GM04503 (cell line): Measurements from ENCODE around the gene NACC2.

ENCODE experiments used
- DNase-seq: peaks from one replicate; pipeline ENCODE4 v3.0.0-alpha.2; 2012; ENCODE audit warnings: low read depth

NACC2 gene, protein sequence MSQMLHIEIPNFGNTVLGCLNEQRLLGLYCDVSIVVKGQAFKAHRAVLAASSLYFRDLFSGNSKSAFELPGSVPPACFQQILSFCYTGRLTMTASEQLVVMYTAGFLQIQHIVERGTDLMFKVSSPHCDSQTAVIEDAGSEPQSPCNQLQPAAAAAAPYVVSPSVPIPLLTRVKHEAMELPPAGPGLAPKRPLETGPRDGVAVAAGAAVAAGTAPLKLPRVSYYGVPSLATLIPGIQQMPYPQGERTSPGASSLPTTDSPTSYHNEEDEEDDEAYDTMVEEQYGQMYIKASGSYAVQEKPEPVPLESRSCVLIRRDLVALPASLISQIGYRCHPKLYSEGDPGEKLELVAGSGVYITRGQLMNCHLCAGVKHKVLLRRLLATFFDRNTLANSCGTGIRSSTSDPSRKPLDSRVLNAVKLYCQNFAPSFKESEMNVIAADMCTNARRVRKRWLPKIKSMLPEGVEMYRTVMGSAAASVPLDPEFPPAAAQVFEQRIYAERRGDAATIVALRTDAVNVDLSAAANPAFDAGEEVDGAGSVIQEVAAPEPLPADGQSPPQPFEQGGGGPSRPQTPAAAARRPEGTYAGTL

DNA sequence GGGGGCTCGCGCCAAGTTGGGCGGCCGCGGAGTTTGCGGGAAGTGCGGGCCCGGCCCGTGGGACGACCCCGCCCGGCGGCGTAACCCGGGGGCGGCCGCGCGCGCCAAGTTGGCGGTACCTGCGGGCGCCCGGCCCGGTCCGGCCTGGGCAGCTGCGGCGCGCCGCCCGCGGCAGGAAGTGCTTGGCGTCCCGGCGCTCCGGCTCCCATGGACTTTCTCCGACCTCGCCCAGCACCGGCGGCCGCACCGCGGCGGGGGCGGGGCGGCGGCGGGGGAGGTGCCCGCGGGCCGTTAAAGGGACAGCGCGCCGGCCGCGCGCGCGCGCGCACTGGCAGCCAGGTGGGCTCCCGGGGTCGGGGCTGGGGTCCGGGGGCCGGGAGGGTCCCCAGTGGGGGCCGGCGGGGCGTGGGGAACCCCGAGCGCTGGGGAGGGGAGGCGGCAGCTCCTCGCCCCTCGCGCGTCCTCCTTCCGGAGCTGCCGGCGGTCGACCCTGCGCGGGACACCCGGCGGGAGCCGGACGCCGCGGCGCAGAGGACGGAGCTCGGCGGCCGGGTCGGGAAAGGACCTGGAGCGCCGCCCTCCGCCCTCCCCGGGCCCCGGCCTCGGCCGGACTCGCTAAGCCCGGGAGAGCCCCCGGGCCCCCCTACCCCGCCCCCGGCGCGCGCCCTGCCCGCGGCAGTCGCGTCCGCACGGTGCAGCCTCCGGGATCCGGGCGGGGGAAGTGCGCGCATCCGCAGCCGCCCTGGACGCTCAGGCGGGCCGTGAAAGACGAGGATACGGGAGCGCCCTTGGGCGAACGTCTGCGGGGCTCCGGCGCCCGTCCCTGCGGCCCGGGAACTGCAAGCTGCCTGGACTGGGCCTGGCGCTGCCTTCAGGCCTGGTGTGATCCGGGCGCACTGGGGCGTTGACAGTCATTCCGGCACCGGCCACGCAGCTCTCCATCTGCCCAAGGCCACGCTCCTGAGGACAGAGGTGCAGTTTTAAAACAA, at the start of gene NACC2:
Gene NACC2 (minus strand): TSS at position 220 of the 989 bp plus-strand sequence. CDS start 44,768 bp downstream, outside the sequence.
- DNase-seq = no peak

DNA sequence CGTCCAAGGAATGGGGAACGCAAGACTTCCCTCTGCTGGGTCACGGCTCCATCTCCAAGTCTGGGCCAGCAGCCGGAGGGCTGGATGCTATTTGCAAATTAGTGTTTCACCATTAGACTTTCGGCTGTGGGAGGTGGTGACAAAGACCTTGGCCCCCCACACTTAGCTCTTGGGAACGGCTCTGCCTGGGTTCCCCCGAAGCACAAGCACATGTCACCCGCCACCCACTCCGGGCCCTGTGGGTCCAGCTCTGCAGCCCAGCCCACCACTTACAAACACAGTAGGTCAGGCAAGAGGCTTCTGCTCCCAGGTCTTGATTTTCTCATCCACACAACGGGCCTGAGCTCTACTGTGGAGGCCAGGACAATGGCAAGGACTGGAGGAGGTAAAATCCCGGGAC, 49.4 kb upstream of the NACC2 start:
- no peak for DNase-seq

DNA sequence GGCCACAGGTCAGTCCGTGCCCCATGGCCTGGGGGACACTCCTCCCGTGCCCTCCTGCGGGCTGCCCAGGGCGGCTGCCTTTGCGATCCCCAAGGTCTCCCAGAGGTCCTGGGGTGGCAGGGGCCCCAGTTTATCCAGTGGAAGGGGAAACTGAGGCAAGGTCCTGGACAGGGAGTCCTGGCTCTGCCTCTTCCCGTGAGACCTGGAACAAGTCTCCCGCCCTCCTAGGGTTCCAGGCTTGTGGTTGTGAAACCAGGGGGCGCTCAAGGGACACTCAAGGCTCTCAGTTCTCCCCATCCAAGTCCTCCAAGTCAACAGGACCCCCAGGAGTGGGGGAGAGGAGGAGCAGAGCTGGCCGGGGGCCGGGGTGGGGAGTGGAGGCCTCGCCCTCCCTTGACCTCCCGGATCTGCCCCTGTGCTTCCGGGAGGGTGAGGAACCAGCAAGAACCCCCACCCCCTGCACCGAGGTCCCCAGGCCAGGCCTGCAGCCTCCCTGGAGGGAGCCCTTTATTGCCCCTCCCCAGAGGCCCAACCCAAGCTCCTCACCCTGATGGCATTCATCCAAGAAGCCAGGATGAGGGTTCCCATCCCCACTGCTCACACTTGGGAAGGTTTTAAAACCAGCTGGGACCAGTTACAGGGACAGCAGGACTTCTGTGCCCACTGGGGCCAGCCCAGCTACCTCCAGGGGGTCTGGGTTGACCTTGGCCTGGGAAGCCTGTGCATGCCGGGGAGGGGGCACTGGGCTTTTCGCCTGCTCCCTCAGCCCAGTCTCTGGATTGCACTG, 48.3 kb upstream of the NACC2 start:
- no peak for DNase-seq

DNA sequence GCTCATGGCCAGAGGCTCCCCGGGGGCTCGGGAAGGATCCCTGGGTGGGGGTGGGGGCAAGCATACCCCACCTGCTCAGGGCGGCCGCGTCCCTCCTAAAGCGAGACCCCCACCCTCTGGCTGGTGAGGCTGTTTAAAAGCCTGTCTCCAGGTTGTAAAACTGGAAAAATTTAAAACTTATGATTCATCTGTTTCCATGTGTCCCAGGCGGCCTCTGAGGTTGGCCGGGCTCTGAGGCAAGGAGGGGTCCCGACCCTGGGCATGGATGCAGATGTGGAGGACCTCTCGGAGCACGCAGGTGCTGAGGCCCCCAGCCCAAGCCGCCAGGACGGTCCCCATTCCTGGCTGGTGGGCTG, 47.7 kb upstream of the NACC2 start:
- DNase-seq = no peak

DNA sequence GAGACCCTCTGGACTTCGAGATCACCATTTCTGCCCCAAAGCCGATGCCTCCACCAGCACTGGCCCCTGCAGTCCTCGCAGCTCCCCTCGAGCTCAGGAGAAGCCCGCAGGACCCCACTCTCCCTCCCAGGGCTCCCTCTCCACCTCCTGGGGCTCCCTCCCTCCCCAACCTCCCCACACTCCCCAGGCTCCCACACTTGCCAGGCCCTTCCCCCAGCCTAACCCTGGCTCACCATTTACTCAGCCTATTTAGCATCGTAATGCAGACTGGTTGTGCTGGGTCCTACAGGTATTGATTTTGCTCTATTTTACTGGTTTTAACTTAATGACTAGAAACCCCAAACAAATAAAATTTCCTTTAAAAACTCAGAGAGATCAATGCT, 47.3 kb upstream of the NACC2 start:
- no peak for DNase-seq

DNA sequence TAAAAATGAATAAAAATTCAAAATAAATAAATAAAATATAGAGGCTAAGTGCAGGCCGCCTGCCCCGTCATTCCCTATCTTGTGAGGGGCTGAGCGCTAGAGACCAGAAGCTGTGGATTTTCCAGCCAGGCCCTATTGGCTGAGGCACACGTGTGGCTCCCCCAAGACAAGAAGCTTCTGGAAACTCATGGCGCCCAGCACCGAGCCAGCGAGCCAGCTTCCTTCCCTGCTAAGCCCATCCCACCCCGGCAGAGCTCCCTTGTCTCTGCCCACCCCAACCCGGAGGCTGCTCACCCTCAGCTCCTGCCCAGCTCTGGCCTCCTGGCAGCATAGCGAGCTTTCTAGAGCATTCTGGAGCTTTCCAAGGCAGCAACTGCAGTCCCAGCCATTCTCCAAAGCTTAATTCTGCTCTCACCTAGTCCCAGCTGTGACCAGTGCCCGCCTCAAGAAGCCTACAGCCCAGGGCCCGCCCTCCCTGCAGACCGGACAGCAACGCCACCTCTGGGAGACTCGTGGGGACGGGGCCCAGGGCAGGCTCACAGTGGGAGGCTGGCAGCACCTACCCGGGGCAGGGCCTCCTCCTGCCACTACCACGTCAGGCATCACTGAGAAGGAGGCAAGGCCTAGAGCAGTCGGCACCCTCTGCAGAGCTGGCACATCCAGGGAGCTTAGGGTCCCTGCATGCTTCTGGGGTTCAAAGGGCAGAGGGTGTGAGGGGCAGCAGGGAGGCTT, 46.8 kb upstream of the NACC2 start:
- no peak for DNase-seq

DNA sequence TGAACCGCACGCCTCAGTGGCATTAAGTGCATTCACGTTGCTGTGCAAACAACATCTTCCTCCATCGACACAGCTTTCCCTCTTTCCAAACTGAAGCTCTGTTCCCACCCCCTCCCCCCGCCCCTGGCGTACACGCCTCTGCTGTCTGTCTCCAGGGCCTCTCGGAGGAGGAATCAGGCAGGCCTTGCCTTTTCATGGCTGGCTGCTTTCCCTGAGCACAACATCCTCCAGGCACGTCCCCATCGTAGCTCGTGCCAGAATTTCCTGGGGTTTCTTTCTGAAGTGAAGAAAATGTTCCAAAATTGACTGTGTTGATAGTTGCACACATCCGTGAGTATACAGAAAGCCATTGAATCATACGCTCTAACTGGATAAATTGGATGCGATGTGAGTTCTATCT, 45.9 kb upstream of the NACC2 start:
- DNase-seq = no peak

DNA sequence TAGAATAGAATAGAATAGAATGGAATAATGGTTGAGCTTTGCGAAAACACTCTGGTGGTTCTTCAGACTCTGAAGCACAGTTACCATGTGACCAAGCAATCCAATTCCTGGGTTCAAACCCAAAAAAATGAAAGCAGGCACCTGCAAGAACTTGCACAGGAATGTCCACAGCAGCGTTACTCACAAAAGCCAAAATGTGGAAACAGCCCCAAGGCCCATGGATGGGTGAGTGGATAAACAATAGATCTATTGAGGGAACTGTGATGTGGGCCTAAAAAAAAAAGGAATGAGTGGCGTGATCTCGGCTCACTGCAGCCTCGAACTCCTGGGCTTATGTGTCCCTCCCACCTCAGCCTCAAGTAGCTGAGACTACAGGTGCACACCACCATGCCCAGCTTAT, 45.0 kb upstream of the NACC2 start:
- DNase-seq = no peak

DNA sequence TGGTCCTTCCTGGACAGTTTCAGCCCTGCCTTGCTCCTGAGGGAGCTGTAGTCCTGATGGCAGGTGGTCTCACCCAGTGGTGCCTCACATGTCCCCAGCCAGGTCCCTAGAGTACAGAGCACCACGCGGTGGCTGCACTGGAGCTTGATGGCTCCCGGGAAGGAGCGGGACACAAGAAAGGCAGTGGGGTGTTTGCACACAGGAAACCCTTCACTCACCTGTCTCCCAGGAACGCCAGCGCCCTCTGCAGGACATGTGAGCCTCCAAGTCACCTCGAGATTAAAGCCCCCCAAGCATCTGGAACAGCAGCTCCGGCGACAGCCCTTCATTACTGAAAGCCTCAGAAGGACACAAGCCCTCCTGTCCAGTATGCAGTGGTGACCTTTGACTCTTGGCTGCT, 43.5 kb upstream of the NACC2 start:
- no peak for DNase-seq

DNA sequence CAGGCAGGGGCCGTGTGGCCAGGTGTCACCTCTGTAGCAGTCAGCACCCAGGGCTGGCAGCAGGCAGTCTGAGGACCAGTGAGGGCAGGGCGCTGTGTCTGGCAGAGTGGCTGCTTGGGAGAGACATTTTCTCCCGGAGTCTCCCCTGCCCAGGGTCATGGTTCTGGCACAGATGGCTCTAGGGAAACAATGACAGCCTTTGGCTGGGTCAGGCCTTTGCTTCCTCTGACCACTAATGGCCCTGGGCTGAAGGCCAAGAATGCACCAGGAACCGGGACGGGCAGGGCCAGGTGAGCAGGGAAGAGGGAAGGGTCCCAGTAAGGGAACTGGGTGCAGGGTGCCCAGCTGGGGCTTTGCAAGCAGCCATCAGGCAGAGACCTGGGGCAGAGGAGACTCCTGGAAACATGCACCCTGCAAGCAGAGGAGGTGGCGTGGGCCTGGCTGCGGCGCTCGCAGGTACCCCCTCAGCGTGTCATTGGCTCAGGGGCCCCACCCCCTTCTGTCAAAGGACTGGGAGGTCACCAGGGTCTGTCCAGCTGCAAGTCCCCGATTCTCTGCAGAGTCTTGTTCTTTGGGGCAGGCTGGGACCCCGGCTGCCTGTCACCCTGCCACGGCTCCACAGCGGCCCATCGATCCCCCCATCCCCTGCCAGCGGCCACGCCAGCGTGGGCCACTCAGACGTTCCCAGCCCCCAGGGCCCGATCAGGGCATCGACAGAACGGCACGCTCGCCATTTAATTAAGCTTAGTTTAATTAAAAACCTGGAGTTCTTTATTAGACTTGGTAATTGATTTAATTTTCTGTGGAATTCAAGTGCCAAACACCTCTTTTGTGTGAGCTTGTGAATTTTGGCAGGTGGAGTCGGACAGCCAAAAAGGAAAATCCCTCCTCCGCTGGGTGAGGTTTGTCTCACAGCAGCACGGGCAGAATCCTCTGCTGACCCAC, 42.5 kb upstream of the NACC2 start:
- DNase-seq = no peak

DNA sequence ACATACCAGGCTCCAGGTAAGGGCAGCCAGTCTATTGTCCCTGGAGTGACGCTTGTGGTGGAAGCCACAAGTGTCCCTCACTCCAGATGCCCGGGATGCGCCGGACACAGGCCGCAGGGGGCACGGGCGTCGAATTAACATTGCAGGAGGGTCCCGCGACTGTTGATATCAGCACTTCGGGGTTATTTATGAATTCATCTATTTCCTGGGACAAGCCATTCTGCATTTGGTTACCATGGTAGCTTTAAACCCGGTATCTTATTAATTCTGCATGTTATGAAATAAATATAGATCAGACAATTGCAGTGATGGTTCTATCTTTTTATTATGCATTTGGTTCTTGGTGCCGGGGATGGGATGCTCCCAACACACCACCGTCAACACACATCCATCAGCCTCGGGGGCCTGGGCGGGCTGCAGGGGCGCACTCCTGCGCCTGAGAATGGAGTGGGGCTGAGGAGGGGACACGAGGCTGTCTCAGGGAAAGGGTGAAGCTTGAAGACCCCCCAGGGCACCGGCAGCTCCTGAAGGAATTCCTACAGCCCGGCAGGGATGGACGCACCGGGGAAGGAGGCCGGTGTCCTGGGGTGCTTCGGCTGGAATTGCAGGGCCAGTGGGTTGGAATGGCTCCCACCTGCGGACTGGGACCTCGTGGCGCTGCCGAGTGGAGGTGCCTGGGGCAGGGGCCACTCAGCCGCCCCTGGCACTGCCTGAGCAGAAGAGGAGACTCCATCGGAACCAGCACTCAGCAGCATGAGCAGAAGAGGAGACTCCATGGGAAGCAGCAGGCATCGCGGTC, 41.2 kb upstream of the NACC2 start:
- DNase-seq = no peak

DNA sequence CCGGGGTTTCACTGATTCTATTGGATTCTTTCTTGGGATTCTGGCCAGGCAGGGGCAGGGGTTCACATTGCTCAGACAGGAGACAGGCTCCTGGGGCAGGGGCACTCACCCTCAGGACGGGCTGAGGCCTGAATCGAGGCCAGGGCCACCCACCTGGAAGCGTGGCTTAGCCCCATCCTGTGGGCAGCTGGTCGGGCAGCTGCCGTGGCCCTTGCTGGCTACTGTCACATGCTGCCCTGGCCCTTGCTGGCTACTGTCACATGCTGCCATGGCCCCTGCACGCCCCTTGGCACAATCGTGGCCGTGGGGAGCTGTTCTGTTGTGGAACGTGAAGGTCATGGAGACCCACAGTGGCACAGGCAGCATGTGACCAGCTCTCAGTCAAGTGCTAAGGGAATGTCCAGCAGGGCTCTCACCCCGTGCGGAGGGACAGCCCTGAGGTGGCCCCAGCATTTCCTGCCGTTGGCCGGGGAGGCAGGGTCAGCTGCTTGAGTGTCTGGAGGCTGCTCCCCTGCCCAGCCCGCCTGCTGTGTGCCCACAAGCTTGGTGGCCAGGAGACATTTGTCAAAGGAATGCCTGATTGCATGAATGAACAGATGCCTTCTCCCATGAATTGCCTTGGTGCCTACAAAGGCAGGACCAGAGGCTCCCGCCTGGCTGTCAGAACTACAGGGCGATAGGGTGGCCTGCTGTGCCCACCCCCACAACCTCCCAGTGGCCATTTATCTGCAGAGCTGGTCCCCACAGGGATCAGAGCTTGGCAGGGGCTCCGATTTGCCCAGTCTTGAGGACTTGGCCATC, 40.4 kb upstream of the NACC2 start:
- DNase-seq = no peak

DNA sequence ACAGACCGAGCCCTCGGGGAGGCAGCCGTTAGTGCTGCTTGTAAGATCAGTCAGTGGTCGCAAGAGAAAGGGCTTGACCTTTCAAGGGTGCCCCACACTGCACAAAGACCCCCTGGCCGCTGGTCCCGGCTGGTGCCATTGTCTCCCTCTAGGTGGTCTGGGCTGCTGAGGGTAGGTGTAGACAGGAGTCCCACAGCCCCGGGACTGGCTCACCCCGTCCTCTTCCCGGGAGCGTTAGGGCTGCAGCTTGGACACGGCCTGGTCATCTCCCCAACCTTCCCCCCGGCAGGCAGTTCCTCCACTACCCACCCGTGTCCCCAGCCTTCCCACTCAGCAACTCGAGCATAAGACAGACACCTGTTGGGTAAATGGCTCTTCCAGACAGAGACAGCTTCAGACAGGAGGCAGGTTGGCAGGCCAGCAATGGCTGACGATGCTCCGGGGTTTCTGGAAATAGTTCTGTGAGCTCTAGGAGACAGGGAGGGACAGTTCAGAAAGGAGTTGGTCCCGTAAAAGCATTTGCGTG, 38.9 kb upstream of the NACC2 start:
- no peak for DNase-seq

DNA sequence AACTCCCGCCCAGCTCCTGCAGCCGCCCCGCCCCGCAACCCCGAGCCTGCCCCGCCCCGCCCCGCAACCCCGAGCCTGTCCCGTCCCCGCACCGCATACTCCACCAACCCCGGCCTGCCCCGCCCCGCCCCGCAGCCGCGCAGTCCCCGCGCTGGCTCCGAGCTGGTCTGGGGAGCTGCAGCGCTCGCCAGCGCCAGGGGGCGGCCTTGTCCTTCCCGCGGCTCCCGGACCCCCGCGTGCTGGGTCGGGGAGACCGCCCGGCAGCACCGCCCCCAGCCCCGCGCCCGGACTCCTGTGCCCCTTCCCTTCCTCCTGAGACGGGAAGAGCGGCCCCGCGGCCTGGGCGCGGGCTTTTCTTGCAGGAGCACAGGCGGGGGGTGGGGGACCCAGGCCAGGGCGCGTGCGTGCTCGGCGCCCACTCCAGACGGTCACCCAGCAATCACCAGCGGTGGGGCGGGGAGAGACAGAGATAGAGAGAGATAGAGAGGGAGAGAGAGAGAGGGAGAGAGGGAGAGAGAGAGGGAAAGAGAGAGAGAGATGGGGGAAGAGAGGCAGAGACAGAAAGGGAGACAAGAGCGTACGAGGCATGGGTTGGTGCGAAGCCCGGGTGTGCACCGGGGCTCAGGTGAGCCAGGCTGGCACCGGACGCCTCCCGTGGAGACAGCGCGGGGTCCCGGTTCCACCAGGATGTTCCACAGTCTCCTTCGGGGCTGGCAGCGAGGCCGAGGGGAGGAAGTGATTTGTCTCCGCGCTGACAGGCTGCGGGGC, 38.3 kb upstream of the NACC2 start:
- no peak for DNase-seq

DNA sequence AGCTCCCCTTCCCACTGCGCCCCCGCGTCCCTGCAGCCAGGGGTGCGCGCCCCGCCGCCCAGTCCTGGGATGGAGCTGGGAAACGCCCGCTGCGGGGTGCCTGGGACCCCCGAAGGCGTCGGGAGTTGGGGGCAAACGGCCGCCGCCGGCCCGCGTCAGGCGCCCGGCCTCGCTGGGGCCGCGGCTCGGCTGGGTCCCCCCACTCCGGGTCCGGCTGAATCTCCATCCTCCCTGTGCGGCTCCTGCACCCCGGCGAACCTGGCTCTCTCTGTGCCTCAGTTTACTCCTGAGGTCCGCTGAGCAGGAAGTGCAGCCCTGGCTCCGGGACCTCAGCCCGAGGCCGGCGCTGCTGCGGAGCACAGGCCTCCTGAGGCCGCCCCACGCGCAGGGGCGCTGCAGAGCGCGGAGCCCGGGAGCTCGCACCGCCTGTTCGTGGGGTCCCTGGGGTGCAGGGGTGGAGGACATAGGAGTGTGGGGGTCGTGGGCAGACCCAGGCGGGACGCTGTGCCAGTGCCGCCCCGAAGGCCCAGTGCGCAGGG, 37.5 kb upstream of the NACC2 start:
- no peak for DNase-seq

DNA sequence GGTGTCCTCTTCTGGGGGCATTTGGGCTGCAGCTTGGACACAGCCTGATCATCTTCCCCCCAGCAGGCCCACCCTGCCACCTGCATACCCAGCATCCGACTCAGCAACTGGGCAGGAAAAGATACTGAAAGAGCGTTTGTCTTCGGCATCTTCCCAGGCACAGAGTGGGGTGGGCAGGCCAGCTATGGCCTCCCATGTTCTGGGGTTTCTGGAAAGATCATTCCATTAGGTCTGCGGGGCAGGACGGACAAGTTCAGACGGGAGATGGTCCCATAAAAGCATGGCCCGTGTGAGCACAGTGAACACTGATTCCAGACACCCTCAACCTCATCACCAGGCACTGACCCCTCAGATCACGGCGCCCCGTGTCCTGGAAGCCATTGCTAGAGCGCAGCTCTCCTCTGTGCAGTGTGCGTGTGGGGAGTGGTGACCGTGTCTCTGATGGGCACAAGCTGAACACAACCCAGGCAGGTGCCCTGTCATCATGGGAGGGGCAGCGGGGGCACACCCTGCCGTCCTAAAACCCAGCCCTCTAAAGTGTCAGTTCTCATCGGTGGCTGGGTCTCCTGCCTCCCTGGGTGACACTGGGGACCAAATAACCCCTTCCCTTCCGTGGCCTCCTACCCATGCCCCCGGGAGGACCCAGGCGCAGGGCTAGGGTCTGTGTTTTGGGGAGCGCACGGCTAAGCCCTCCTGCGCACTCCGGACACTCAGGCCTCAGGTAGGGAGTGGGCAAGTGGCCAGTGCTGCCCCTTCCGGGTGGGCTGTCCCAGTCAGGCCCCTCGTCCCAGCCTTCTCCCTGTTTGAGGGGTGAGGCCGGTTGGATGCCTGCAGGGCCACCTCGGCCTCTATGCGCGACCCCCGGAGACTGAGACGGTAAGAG, 36.8 kb upstream of the NACC2 start:
- no peak for DNase-seq
